Tongue (tissue), 2 donors: ENCODE results near the gene CNN1. TPM values are rescaled to one million over a fixed set of nuclear protein-coding genes. Genes with fewer than 3 reads are reported as not detected.
"Not testable (repeated sequence)": the region's sequence is repeated elsewhere in the genome, so short reads cannot be mapped to it uniquely, and the experiment has no call there.

Experiments used
- DNase-seq: peaks from one replicate; pipeline ENCODE4 v3.0.0-alpha.2; 2015
- total RNA-seq: library from RNA; depleted of rRNA; stranded (reverse); fragments of >200 nt; gene quantifications from one replicate; pipeline ENCODE4 v1.2.3, GENCODE V29; 2014

Gene CNN1
- total RNA-seq, 1 donor from 2014 or later = 53.1 TPM

DNA sequence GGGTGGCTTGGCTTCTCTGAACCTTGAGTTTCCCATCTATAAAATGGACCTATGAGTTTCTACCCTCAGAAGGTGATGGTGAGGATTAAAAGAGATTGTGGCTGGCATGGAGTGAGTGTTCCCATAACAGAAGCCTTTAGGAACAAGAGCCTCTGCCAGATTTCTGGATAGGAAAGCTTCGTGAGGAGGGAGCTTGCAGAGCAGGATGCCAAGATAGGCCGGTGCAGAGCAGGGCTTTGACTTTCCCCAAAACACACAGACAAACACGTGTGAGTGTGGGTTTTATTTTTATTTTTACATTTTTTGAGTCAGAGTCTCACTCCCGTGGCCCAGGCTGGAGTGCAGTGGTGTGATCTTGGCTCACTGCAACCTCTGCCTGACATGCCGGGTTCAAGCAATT, 3.7 kb upstream of the CNN1 start:
- no peak for DNase-seq

DNA sequence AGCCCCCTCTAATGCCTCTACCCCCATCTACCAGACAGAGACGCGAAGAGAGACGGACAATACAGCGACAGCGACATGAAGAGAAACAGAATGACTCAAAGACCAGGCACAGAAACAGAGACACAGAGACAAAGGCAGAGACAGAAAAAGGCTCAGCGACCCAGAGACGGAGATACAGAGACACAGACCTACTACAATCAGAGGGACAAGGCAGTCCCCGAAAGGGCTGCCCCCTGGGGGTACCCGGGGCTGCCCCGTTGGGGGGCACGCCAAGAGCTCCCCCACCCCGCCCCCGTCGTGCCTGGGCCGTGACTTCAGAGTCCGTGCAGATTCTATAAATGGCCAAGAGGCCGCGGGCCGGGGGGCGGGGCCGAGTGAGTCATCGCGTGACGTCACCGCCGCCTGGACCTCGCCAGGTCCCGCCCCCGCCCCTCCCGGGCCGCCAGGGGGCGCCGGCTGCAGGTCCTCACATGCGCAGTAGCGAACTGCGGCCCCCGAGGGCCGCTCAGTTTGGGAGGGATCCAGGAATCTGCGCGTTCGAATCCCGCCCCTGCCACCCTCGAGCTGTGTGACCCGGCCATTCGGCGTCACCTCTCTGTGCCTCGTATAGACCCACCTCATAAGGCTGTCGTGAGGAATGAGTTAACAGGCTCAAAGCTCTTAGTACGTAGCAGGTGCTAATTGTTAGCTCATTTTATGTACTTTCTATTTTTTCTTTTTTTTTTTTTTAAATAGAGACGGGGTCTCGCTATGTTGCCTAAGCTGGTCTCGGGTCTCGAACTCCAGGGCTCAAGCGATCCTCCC, 2.7 kb upstream of the CNN1 start:
- DNase-seq = peak; percentile 90

DNA sequence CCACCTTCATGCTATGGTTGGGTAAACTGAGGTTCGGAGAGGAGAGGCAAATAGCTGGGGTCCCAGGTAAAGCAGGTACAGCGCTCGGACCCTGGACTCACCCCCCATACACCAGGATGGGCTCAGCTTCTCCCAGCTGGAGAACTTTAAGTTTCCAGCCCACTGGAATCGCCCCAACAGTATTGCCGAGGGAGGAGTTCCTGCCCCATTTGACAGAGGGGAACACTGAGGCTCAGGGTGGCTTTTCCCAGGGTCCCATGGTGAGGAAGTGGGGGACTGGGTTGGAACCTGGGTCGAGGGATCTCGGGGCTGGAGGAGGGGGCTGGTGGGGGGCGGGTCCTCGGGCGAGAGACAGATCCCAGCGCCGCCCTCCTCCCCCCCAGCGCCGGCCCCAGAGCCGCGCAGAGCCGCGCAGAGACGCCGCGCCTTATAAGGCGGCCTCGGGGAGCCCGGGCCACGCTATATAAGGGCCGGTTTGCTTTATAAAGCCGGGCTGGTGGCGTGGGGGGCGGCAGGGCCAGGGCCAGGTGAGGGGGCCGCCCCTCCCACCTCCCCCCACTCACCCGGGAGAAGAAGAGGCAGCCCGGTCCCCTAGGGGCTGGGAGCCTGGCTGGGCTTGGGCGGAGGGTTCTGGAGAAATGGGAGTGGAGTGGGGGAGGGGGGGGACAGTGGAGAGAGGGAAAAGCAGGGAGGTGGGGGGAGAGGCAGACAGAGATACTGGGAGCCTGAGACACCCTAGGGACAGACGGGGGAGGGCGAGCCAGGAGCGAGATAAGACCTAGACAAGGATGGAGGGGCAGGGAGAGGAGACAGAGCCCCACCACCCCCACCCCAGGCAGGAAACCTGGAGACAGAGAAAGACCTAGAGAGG, 1.1 kb downstream of the CNN1 start:
- peak; percentile 57 for DNase-seq

DNA sequence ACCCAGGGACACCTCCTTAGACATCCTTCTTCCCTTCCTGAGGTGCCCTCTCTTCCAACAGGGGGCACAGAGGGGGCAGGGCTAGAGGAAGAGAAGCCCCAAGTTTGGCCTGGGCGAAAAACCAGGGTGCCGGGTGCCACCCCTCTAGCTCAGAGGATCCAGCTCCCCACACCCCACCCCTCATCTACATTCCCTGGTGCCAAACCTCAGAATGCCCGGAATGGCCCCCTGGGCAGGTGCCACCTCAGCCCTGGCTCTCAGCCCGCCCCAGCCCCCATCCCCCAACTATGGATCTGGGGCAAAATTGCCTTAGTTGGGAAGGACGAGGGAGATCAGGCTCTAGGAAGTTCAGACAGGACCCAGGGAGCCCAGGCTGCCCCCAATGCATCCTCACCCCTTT, 2.0 kb downstream of the CNN1 start:
- DNase-seq = no peak

DNA sequence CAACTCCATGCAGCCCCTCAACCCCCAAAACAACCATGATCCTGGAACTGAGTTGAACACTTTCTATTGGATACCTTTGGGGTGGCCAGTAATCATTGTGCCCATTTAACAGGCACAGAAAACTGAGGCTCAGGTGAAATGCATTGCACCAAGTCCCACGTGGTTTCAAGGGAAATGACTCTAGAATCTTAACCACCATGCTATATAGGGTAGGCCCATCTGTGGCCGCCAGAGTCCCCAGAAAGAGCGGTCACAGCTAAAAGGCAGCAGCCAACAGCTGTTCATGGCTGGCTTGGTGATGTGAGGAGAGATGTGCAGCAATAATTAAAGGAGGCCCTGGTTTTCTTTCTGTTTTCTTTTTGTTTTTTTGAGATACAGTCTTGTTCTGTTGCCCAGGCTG, 2.6 kb downstream of the CNN1 start:
- no peak for DNase-seq

DNA sequence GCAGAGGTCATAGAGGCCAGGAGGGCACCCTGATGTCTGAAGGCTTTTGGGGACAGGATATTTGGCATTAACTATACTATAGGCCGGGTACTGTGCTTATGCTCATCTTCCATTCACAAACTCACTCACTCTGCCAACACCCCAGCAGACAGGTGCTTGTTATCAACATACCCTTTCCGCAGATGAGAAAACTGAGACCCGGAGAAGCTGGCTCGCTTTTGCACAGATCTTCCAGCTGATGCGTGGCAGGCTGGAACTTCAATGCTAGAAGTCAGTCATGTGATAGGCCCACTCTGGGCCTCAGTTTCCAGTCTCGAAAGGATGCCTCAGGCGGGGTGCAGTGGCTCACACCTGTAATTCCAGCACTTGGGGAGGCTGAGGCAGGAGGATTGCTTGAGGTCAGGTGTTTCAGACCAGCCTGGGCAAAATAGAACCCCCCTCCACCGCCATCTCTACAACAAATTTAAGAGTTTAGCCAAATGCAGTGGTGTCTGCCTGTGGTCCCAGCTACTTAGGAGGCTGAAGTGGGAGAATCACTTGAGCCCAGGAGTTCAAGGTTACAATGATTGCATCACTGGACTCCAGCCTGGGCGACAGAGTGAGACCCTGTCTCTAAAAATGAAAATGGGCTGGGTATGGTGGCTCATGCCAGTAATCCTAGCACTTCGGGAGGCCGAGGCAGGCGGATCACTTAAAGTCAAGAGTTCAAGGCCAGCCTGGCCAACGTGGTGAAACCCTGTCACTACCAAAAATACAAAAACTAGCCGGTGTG, 9.5 kb downstream of the CNN1 start:
- no peak for DNase-seq

DNA sequence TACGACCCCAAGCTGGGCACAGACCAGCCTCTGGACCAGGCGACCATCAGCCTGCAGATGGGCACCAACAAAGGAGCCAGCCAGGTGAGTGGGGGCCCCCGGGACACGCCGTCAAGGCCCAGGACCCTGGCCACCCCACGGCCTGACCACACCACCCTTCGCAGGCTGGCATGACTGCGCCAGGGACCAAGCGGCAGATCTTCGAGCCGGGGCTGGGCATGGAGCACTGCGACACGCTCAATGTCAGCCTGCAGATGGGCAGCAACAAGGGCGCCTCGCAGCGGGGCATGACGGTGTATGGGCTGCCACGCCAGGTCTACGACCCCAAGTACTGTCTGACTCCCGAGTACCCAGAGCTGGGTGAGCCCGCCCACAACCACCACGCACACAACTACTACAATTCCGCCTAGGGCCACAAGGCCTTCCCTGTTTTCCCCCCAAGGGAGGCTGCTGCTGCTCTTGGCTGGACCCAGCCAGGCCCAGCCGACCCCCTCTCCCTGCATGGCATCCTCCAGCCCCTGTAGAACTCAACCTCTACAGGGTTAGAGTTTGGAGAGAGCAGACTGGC, 10.8 kb downstream of the CNN1 start:
- DNase-seq = no peak

DNA sequence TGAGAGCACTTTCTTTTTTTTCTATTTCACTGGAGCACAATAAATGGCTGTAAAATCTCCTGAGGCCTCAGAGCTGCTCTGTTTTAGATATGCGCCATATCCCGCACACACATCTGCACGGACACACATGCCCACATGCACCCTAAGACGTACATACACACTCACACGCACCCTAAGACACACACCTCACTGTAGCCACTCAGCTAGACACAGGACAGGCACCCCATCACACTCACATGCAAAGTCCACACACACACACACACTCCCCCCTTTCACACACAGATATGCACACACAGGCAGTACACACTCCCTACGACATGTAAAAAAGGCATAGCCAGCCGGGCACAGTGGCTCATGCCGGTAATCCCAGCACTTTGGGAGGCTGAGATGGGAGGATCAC, 11.6 kb downstream of the CNN1 start:
- no peak for DNase-seq

DNA sequence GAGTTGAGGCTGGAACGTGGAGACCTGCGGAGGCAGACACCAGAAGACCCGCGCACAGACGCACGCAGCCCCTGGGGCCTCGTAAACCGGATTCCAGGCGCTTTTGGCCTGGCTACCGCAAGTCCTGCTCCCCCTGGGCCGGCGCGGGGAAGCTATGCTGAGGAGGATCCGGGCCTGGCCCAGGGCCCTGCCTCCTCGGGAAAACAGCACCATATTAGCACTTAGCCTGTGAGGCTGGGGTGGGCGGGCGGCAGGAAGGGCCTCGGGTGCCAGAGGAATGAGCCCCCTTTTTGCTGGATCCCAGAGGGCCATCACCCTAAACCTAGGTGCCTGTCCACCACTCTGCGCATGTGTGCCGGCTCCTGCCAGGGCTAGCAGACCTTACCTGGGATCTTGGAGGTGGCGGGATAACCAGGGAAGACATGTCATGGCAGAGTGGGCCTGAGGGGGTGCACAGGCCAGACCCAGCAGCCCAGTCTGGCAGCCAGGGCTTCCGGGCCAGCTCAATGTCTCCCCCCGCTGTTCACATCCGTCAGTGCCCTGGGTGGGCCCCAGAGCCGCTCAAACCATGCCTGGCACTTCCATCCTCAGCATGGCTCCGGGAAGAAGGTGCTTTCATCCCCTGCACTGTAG, 13.1 kb downstream of the CNN1 start:
- DNase-seq = no peak

DNA sequence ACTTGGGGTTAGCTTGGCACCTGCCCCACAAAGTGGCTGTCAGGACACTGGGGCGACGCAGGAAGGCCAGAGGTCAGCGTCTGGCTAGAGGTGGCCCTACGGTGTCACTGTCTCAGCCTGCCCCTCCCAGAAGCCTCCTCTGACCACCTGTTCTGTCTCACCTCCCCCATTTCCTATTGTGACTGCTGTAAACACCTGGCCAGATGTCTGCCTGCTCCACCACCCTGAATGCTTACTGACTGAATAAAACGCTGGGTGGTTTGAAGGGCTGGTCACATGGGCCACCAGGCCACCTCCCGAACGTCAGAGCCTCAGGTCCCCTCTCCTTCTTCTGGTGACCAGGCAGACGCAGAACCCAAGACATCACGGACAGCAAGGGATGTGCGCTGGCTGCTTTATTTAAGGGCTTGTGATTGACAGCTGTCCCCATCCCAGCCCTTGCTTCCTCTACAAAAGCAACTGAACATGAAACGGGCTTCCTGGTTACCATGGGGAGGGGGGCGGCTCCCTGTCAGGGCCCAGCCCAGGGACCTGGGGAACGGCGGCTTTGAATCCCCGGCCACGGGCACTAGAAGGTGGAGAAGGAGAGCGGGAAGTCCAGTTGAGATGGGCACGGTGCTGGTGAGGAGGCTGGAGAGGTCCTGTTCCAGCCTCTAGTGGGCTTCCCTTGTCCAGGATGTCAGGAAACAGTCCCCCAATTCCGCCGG, 14.2 kb downstream of the CNN1 start:
- no peak for DNase-seq

DNA sequence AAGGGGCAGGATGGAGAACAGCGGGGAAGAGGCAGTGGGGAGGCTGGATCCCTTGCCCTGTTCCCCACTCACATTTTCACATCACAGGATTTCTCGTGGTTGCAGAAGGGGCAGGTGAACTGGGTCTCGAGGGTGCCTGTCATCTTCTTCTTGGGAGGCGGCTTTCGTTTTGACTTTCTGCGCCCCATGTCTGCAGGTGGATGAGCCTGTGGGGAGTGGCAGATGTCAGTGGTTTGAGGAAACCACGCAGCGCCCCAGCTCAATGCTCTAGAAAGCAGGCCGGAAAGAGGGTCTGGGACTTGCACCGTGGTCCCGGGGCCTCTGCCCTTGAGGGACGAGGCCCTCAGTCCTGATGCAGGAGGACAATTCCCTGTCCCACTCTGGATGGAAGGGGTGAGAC, 15.5 kb downstream of the CNN1 start:
- no peak for DNase-seq

DNA sequence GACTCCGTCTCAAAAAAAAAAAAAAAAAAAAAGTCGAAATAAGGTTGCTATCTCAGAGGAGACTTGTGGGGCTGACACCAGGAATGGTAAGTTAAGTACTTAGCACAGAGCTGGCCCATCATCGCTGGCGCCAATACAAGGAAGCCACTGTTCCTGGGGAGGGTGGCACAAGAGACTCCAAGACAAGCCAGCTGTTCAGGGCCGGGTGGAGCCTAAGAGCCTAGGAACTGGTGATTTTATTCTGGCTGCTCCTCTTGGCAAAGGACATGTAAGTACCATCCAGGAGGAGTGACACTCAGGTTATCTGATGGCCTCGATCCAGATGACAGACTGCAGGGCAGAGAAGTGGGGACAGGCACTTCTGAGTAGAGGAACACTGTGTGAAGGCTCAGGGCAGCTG, 16.6 kb downstream of the CNN1 start:
- DNase-seq = no peak

DNA sequence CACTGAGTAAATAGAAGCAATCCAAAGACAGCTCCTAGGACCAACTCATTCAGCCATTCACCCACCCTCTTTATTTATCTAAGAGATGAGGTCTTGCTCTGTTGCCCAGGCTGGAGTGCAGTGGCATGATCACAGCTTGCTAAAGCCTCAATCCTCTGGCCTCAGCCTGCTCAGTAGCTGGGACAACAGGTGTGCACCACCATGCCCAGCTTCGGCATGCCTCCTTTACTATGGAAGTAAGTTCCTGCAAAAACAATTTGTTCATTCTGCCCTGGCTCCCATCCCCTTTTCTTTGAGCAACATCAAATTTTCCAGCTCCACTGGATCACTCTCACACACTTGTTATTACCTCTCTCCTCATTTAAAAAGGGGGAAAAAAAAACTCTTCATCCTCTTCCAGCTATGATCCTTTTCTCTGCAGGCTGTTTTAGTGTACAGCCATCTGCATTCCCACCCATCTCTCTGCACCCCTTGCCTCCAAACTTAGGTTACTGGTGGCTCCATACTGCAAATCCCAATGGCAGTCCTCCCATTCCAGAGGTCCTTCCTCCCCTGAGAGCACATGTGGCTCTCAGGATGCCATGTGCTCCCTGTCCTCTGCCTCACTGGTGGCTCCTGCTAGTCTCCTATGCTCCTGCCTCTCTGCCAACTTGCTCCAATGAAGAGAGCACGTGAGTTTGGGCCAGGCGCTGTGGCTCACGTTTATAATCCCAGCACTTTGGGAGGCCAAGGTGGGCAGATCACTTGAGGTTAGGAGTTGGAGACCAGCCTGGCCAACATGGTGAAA, 18.2 kb downstream of the CNN1 start:
- no peak for DNase-seq

DNA sequence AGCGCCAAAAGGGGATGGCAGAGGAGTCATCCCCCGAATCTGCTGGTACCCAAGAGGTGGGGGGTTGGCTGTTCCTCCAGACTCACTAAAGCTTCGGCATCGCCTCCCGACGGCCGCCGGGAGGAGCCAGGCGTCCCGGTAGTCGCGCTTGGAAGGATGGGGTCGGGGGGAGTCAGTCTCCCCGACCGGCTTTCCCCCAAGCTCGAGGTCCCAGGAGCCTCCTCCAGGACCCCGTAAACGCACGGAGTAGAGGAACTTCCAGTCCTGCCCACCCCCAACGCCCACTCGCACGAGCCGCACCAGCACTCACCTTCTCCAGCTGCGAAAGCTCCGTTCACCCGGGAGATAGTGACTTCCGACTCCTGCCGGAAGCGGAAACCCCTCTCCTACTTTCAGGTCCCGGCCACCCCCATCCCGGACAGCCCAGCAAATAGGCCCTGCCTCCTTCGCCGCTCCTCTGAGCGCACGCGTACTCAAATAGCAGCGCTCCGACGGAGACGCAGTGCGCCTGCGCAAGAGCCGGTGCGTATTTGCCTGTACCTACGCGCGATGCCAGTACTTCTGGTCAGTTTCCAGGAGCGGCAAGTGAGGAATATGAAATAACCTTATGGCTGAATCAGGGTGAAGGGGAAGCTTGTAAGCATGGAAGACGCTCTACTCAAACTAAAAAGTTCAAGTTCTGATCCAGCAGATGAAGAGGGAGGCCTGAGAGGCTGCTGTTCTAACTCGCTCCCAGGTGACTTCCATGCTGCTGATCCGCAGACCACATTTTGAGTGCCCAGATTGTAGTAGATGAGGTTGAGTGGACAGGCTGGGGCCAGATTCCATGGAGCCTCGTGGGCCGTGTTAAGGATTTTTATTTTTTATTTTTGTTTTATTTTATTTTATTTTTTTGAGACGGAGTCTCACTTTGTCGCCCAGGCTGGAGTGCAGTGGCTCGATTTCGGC, 20.5 kb downstream of the CNN1 start, which contains the start of gene ELOF1:
TSS of gene ELOF1 (minus strand) at position 350 of the 948 bp plus-strand sequence. CDS start 4,883 bp downstream, outside the sequence.
- DNase-seq = peak; percentile 99

DNA sequence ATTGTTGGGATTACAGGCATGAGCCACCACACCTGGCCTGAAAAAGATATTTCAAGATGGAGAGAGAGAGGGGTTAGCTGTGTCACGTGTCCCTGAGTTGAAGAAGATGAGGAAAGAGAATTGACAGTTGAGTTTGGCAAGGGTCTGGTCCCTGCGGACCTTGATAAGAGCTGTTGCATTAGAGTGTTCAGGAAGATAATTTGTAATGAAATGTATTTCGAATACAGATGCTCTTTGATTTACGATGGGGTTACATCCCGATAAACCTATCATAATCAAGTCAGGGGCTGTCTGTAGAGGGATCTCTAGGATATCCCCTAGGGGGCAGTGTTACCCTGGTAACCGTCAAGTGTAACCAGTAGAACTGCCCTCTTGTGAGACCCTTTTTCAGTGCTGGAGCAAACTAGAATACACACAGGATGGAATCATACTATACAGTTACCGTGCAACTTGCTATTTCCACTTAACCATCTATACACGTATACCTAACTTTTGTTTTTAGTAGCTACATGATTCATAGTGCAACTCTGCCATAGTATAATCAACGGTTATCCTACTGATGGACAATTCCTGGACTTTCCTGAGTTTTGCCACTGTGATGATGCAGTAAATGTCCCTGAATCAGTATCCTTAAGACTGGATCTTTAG, 21.9 kb downstream of the CNN1 start:
- peak; percentile 77 for DNase-seq

DNA sequence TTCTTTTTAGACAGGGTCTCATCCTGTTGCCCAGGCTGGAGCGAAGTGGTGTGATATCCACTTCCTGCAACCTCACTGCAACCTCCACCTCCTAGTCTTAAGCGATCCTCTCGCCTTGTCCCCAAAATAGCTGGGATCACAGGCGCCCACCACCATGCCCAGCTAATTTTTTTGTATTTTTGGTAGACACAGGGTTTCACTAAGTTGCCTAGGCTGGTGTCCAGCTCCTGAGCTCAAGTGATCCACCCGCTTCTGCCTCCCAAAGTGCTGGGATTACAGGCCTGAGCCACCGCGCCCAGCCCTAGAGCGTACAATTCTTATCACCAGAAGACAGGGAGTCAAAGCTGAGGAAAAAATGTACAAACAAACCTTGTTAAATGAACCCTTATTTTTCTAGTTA, 24.9 kb downstream of the CNN1 start:
- DNase-seq = no peak

DNA sequence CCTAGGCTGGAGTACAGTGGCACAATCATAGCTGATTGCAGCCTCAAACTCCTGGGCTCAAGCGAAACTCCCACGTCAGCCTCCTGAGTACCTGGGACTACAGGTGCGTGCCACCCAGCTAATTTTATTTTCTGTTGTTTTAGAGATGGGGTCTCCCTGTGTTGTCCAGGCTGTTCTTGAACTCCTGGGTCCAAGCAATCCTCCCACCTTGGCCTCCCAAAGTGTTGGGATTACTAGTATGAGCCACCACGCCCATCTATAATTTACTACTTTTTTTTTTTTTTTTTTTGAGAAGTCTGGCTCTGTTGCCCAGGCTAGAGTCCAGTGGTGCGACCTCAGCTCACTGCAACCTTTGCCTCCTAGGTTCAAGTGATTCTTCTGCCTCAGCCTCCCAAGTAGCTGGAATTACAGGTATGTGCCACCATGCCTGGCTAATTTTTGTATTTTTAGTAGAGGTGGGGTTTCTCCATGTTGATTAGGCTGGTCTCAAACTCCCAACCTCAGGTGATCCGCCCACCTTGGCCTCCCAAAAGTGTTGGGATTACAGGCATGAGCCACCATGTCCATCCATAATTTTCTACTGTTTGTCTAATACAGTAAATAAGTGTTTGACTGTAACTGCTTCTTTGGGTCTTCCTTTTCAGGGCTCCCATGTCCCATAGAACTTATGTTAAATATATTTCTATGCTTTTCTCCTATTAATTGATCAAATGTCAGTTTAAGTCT, 25.6 kb downstream of the CNN1 start:
- DNase-seq = not testable (repeated sequence)

DNA sequence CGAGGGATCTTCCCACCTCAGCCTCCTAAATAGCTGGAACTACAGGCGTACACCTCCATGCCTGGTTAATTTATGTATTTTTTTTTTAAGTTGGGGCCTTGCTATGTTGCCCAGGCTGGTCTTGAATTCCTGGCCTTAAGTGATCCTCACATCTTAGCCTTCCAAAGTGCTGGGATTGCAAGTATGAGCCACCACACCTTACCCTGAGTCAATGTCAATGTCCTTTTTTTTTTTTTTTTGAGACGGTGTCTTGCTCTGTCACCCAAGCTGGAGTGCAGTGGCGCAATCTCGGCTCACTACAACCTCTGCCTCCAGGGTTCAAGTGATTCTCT, 27.0 kb downstream of the CNN1 start:
- not testable (repeated sequence) for DNase-seq
